Raji (cell line): ENCODE results near the gene COL9A2.

Experiments
- POLR2A ChIP-seq: IDR thresholded peaks from 2 replicates; pipeline ENCODE4 v1.6.1; 2011; ENCODE audit warnings: low read depth, low read length, control low read depth; ENCODE audit not compliant: insufficient read depth

COL9A2 gene

GRCh38 chr1:40310983-40311642, 6.0 kb downstream of the COL9A2 start:
- no peak for TF ChIP-seq POLR2A

- TF ChIP-seq POLR2A, result no peak
These were observed 7.0 kb downstream of the COL9A2 start for GRCh38 chr1:40310129-40310461.

- TF ChIP-seq POLR2A, result no peak
These were observed 7.5 kb downstream of the COL9A2 start for GRCh38 chr1:40309374-40310128.

GRCh38 chr1:40308036-40308727, 8.9 kb downstream of the COL9A2 start:
- TF ChIP-seq POLR2A, result no peak

GRCh38 chr1:40307186-40307585, 9.9 kb downstream of the COL9A2 start:
- TF ChIP-seq POLR2A, result no peak

GRCh38 chr1:40306296-40306695, 10.8 kb downstream of the COL9A2 start:
- TF ChIP-seq POLR2A, result no peak

GRCh38 chr1:40305871-40306270, 11.2 kb downstream of the COL9A2 start:
- TF ChIP-seq POLR2A, result no peak

GRCh38 chr1:40305451-40305850, 11.6 kb downstream of the COL9A2 start:
- TF ChIP-seq POLR2A, result no peak

- TF ChIP-seq POLR2A, result no peak
These were observed 13.3 kb downstream of the COL9A2 start for GRCh38 chr1:40303790-40304189.

- TF ChIP-seq POLR2A, result no peak
These were observed 13.9 kb downstream of the COL9A2 start for GRCh38 chr1:40303051-40303771.

- no peak for TF ChIP-seq POLR2A
These were observed 14.6 kb downstream of the COL9A2 start for GRCh38 chr1:40302475-40302874.

- TF ChIP-seq POLR2A, result no peak
These were observed 15.4 kb downstream of the COL9A2 start for GRCh38 chr1:40301541-40302299.

- TF ChIP-seq POLR2A, result no peak
These were observed 16.0 kb downstream of the COL9A2 start for GRCh38 chr1:40301066-40301465.

GRCh38 chr1:40300651-40301050, 16.4 kb downstream of the COL9A2 start:
- TF ChIP-seq POLR2A, result no peak

- TF ChIP-seq POLR2A, result no peak
These were observed 16.9 kb downstream of the COL9A2 start for GRCh38 chr1:40300249-40300567.
